Pons (tissue), 1 donor: ENCODE results near the gene CDC73.
"Not testable (repeated sequence)": the region's sequence is repeated elsewhere in the genome, so short reads cannot be mapped to it uniquely, and the experiment has no call there.

Experiments used
- DNase-seq: peaks from one replicate; pipeline ENCODE4 v3.0.0-alpha.2; 2016; ENCODE audit warnings: low spot score

The CDC73 gene

GRCh38 chr1:193114485-193115095, 7.2 kb upstream of the CDC73 start:
- no peak for DNase-seq

GRCh38 chr1:193115629-193116227, 6.1 kb upstream of the CDC73 start:
- DNase-seq = no peak

GRCh38 chr1:193117167-193117566, 4.7 kb upstream of the CDC73 start:
- DNase-seq = not testable (repeated sequence)

GRCh38 chr1:193118194-193118593, 3.6 kb upstream of the CDC73 start:
- DNase-seq = no peak

GRCh38 chr1:193118803-193119730, 2.8 kb upstream of the CDC73 start:
- DNase-seq = no peak

- DNase-seq = peak; percentile 34
These were observed 1.1 kb upstream of the CDC73 start for GRCh38 chr1:193120604-193121166.

- no peak for DNase-seq
These were observed 1.9 kb downstream of the CDC73 start for GRCh38 chr1:193123751-193124150.

GRCh38 chr1:193125369-193125768, 3.5 kb downstream of the CDC73 start:
- no peak for DNase-seq

- DNase-seq = no peak
These were observed 9.5 kb downstream of the CDC73 start for GRCh38 chr1:193131266-193131860.

- DNase-seq = no peak
These were observed 18.4 kb downstream of the CDC73 start for GRCh38 chr1:193140254-193140653.

- no peak for DNase-seq
These were observed 20.0 kb downstream of the CDC73 start for GRCh38 chr1:193141804-193142203.

- DNase-seq = no peak
These were observed 20.6 kb downstream of the CDC73 start for GRCh38 chr1:193142409-193142808.

- DNase-seq = peak; percentile 17
These were observed 21.5 kb downstream of the CDC73 start for GRCh38 chr1:193143285-193143684.

GRCh38 chr1:193144361-193144938, 22.6 kb downstream of the CDC73 start:
- no peak for DNase-seq

GRCh38 chr1:193144999-193145398, 23.2 kb downstream of the CDC73 start:
- no peak for DNase-seq

- no peak for DNase-seq
These were observed 34.4 kb downstream of the CDC73 start for GRCh38 chr1:193156117-193156821.

- no peak for DNase-seq
These were observed 35.0 kb downstream of the CDC73 start for GRCh38 chr1:193156822-193157142.

- DNase-seq = no peak
These were observed 35.5 kb downstream of the CDC73 start for GRCh38 chr1:193157360-193157759.

- DNase-seq = no peak
These were observed 54.3 kb downstream of the CDC73 start for GRCh38 chr1:193176113-193176512.

- DNase-seq = no peak
These were observed 55.0 kb downstream of the CDC73 start for GRCh38 chr1:193176788-193177187.

GRCh38 chr1:193179094-193179493, 57.3 kb downstream of the CDC73 start:
- DNase-seq = no peak
